ENCODE results near the gene CLCF1. TPM values are rescaled to one million over a fixed set of nuclear protein-coding genes. Genes with fewer than 3 reads are reported as not detected.

The CLCF1 gene
- polyA plus RNA-seq, 1 donor from 2014 or later = not detected

DNA sequence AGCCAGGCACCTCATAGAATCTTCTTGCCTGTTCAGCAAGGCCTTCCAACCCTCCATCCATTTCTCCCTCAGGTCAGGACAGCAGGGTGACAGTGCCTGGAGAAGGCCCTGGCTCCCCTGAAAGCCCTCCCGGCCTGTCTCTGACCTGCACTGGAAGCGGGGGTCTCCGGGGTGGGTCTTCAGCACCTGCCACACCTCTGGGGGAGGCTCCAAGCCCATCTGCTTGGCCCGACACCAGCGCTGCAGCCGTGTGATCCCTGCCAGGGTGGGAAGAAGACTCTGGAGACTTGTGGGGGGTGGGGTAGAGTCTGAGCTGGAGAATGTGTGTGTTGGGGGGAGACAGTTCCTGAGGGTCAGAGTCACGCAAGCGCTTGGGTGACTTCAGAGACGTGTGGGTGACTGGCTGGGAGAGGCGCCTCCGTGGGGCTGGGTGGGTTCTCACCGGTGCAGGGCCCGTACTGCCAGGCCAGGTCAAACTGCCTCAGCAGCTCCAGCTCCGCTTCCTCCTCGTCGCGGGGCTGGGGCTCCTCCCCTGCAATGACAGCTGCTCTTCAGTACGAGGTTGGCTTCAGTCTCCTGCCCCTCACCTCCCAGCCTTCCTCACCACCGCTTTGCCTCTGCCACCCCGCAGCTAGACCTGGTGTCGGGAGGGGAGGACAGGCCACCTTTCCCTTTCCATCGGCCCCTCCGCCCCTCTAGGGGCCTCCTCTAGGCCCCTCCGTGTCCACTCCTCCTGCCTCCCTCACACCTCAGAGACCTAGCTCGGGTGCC, 20.7 kb downstream of the CLCF1 start:
- H3K79me2 ChIP-seq (replicated peaks; ENCODE audit: insufficient read depth, low read length) = no peaks in the 10 kb centered on the region
- H3K9me2 ChIP-seq (ENCODE audit: insufficient read depth, low read length) = no peaks in the 10 kb centered on the region
- H3K36me3 ChIP-seq (ENCODE audit: insufficient read depth, low read length) = no peaks in the 10 kb centered on the region
- peak overlapping the region; percentile 91 for H2AFZ ChIP-seq (ENCODE audit: low read depth, low read length)
- H3K4me2 ChIP-seq (ENCODE audit: low read length) = peak overlapping the region; percentile 80
- peak overlapping the region; percentile 93 for H3K4me3 ChIP-seq (ENCODE audit: low read length)
- H3F3A ChIP-seq (ENCODE audit: insufficient read depth, low read length, poor library complexity, severe bottlenecking) = no peaks in the 10 kb centered on the region
- peak overlapping the region; percentile 74 for H3K27ac ChIP-seq (ENCODE audit: low read length)
- no peaks in the 10 kb centered on the region for H3K9me3 ChIP-seq (ENCODE audit: low read length)
- H3K9ac ChIP-seq (ENCODE audit: low read length) = peak overlapping the region; percentile 83
- H4K20me1 ChIP-seq (ENCODE audit: insufficient read depth) = no peaks in the 10 kb centered on the region
- H3K27me3 ChIP-seq (ENCODE audit: insufficient read depth, low read depth, low read length) = no peaks in the 10 kb centered on the region
- TF ChIP-seq RAD21 (conservative IDR thresholded peaks at IDR 0.05) = no peak
- TF ChIP-seq POLR2AphosphoS5 (IDR thresholded peaks at IDR 0.05) = no peak
- no peak for TF ChIP-seq TAF1 (IDR thresholded peaks at IDR 0.05; ENCODE audit: low read depth)
- no peak for TF ChIP-seq SMC3 (conservative IDR thresholded peaks at IDR 0.05; ENCODE audit: poor library complexity)
- TF ChIP-seq EP300 (conservative IDR thresholded peaks at IDR 0.05; ENCODE audit: poor library complexity, severe bottlenecking) = no peak
- TF ChIP-seq, protein P1, sequence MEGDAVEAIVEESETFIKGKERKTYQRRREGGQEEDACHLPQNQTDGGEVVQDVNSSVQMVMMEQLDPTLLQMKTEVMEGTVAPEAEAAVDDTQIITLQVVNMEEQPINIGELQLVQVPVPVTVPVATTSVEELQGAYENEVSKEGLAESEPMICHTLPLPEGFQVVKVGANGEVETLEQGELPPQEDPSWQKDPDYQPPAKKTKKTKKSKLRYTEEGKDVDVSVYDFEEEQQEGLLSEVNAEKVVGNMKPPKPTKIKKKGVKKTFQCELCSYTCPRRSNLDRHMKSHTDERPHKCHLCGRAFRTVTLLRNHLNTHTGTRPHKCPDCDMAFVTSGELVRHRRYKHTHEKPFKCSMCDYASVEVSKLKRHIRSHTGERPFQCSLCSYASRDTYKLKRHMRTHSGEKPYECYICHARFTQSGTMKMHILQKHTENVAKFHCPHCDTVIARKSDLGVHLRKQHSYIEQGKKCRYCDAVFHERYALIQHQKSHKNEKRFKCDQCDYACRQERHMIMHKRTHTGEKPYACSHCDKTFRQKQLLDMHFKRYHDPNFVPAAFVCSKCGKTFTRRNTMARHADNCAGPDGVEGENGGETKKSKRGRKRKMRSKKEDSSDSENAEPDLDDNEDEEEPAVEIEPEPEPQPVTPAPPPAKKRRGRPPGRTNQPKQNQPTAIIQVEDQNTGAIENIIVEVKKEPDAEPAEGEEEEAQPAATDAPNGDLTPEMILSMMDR (IDR thresholded peaks at IDR 0.05; ENCODE audit: poor library complexity, severe bottlenecking) = no peak

DNA sequence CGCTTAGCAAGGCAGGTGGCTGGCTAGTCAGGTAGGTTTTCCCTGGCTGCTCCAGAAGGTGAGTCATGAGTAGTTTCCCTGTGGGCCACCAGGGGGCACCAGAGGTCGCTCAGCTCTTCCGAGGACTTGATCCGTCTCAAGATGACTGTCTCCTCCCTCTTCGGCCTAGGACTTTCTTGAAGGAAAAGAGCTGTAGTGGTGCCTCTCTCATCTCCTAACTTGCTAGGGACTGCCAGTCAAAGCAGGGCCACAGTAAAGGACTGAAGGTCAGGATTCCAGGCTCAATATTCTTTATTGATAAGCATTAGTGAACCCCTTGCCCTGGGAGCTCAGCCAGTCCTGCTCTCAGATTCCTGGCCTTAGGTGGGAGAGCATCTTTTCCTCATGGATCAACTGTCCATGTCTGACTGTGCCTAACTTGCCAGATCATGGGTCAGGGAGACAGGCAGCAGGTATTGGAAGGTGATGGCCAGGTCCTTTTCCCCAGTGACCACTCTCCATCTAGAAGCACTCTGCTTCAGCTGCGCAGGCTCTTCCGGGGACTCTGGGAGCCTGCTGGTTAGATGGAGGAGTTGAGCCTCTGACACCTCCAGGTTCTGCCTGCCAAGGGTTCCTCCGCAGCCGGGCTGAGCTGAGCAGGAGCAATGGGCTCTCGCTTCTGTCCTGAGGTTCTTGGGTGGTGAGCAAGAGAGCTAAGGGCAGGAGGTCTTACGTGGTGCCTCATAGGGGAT, 22.0 kb downstream of the CLCF1 start:
- no peak overlapping the region for H3K27ac ChIP-seq (ENCODE audit: low read length)
- no peak overlapping the region for H3K4me2 ChIP-seq (ENCODE audit: low read length)

More for the DNA sequence above, 22.0 kb downstream of the CLCF1 start:
- Histone ChIP-seq H3K9me3 (ENCODE audit: low read length) (no peaks in the 10 kb centered on the region), H3K9ac (ENCODE audit: low read length) (no peak overlapping the region), H3K36me3 (ENCODE audit: insufficient read depth, low read length) (no peaks in the 10 kb centered on the region), H3K27me3 (ENCODE audit: insufficient read depth, low read depth, low read length) (no peaks in the 10 kb centered on the region), H3K79me2 (replicated peaks; ENCODE audit: insufficient read depth, low read length) (no peaks in the 10 kb centered on the region), H2AFZ (ENCODE audit: low read depth, low read length) (no peak overlapping the region), H3K9me2 (ENCODE audit: insufficient read depth, low read length) (no peaks in the 10 kb centered on the region), H3F3A (ENCODE audit: insufficient read depth, low read length, poor library complexity, severe bottlenecking) (no peaks in the 10 kb centered on the region), H4K20me1 (ENCODE audit: insufficient read depth) (no peaks in the 10 kb centered on the region), H3K4me3 (ENCODE audit: low read length) (no peak overlapping the region)
- TF ChIP-seq, protein P1 (IDR thresholded peaks at IDR 0.05; ENCODE audit: poor library complexity, severe bottlenecking) = peak; percentile 87
- TF ChIP-seq EP300 (conservative IDR thresholded peaks at IDR 0.05; ENCODE audit: poor library complexity, severe bottlenecking) = no peak
- TF ChIP-seq RAD21 (conservative IDR thresholded peaks at IDR 0.05) = peak; percentile 73
- no peak for TF ChIP-seq EZH2 (IDR thresholded peaks at IDR 0.05; ENCODE audit: borderline replicate concordance, insufficient read depth, low read length, poor library complexity, severe bottlenecking)
- no peak for TF ChIP-seq POLR2AphosphoS5 (IDR thresholded peaks at IDR 0.05)
- TF ChIP-seq MXI1 (conservative IDR thresholded peaks at IDR 0.05; ENCODE audit: poor library complexity, severe bottlenecking) = no peak
- peak; percentile 83 for TF ChIP-seq SMC3 (conservative IDR thresholded peaks at IDR 0.05; ENCODE audit: poor library complexity)

Measured in neural cell (in vitro differentiated cells).